HL-60/S4 treated with phorbol 12-myristate 13-acetate at 8.2 ng/mL for 4 days and 3 days (cell line): ENCODE measurements around the gene VAMP3.
"Not testable (repeated sequence)": the region's sequence is repeated elsewhere in the genome, so short reads cannot be mapped to it uniquely, and the experiment has no call there.

Source experiments
- in situ Hi-C: fragments of 300-500 bp; cut with MboI; formaldehyde crosslinking; loops from 2 replicates; pipeline ENCODE4 v1.15.0; 2022; ENCODE audit warnings: low sequenced_read_pairs

The VAMP3 gene

DNA sequence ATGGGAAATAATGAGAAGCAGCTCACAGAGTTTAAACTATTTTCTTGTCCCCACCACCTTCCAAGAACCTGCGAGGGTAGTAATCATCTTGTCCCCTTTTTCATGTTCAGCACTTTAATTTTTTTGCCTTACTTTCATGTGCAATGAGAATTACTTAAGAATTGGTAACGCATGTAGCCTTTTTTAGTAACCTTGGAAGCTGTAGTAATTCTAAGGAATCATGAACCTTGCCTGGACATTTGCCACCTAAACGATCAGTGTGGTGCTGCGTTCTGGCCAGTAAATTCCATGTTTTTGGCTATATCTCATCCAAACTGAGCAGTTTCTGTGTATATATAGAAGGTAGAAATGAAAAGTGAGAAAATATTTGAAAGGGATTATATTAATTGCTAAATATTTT is 3.9 kb upstream of the VAMP3 start:
- in situ Hi-C loops, result no loop called here

- in situ Hi-C loops, result no loop called here
Measured at GRCh38 chr1:7768583-7768982, 2.5 kb upstream of the VAMP3 start.

GRCh38 chr1:7769673-7770412 is 1.3 kb upstream of the VAMP3 start:
- in situ Hi-C loops, result no loop called here

- in situ Hi-C loops, result no loop called here
Measured at GRCh38 chr1:7770669-7770996, 463 bp upstream of the VAMP3 start.

GRCh38 chr1:7771823-7772299 is 765 bp downstream of the VAMP3 start:
- in situ Hi-C loops, result no loop called here

DNA sequence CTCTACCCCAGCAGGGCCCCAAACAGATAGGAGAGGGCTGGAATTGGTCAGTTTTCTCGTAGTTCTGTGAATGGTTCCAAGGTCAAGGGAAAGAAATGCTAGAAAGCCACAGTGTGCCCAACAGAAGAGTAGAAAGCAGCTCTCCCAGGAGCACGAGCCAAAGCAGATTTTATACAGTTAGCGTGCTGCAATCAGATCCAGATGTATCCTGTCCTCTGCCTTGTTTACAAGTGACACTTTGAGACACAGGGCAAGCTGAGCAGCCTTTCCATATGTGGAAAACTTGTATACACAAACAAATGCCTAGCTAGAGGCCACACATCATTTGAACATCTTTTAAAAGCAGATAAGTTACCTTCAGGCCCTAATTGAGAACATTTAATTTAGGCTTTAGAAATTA is 6.5 kb downstream of the VAMP3 start:
- in situ Hi-C loops, result no loop called here

DNA sequence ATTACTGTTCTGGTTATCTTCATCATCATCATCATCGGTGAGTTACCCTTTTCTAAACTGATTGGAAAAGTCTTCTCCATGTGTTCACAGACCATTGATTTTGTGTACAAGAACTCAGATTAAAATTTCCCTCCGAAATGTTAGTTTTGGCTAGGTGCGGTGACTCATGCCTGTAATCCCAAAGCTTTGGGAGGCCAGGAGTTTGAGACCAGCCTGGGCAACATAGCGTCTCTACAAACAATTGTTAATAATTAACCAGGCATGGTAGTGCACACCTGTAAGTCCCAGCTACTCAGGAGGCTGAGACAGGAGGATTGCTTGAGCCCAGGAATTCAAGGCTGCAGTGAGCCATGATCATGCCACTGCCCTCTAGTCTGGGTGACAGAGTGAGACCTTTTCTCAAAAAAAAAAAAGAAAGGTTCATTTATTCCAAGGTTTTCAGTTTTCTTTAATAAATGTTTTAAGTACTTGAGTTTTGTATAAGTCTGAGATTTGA is 7.1 kb downstream of the VAMP3 start:
- in situ Hi-C loops, result no loop called here

DNA sequence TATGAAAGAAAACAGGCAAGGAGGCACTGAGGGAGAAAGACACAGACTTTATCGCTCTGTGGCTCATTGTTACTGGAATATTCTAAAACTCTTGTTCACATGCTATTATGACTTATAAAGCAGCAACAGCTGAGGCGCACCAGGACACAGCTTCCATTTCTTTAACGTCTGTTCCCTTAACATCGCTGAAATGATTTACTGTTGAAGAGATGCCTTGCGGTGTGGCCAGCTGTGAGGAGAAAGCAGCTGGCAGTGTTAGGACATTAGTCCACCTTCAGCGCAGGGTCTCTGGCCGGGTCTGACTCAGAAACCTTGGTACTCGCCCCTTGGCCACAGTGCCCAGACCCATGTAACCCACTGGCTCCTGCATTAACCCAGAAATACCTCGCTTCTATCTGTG is 9.9 kb downstream of the VAMP3 start:
- in situ Hi-C loops, result no loop called here

DNA sequence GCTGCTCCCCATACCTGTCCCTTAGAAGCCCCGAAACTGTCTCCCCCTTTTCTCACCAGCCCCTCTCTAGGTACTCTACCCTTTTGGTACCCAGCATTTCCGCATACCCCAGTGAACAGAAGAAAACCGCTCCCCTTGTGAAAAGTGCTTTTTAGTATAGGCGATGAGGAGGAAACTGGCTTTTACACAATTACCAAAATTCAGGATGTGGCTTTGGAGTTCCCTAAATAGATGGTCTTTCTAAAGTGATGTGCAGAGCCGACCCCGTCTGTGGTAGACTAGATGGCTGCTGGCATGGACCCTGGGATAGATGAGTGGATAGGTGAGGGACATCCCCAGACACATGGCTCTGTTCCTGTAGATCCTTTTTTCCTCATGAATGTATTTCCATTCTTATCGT is 10.4 kb downstream of the VAMP3 start:
- in situ Hi-C loops, result no loop called here

DNA sequence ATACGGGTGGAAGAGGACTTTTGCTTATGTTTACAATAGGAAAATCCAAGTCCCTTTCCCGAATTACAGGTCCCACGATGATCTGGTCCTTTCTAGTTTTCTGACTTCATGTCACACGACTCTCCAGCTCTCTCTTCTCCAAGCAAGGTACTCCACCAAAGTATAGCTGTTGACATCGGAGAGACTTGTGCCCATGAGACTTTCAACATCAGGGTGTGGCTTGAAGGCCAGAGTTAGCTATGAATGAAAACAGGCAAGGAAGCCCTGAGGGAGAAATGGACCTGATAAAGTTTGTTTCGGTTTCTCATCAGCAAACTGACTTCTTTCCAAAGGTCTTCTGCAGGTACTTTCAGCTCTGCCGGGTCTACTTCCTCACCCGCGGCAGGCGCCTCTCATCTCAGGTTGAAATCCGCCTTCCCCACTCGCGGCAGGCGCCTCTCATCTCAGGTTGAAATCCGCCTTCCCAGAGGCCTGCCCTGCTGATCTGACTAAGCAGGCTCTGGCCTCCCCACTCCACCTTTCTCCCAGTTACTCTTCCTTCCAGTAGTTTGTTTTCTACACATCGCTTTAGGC is 10.9 kb downstream of the VAMP3 start:
- in situ Hi-C loops, result no loop called here

DNA sequence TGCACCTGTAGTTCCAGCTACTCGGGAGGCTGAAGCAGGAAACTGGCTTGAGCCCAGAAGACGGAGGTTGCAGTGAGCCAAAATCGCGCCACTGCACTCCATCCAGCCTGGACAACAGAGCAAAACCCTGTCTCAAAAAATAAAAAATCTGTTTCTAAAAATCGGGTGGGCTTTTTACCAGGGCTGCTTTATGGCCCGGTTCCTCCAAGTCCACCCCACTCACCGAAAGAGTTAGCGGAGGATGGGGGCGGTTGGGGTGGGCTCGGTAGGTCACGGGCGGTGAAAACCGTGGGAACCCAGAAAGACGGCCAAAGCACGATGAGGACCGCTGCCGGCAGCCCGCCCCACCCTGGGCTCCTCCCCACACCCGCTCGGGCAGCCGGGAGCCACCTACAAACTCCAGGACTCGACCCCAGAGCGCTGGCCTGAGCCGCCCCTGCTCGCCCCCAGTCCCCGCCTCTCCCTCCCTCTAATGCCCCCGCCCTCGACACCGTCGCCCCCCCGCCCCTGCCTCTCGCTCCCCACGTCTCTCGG is 12.1 kb downstream of the VAMP3 start:
- in situ Hi-C loops, result no loop called here

DNA sequence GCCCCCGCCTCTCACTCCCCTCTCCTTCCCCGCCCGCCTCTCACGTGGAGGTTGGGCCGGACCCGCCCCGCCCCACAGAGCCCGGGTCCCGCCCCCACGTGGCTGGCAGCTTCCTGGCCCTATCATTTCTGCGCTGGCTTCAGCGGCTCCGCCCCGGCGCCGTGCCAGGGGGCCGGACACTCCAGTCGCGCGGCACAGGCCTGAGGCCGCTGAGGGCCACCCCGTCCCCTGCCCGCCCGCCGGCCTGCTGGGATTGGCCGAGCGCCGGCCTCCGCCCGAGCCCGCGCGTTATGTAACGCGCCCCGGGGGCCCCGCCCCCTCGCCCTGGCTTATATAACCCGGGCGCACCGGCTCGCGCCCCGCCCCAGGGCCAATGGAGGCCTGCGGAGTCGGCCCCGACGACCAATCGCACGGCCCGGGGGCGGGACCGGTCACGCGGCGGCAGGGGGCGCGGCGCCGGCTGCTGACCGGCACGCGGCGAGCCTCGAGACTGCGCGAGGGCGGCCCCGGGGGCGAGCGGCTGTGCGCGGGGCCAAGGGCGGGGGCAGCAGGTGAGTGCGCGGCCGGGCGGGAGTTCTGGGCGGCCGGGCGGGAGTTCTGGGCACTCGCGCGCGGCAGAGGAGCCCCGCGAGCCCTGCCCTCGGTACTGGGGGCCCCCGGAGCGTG is 12.9 kb downstream of the VAMP3 start, which contains the start of gene PER3:
Gene PER3, plus strand, starts transcription at position 466 of the 666 bp plus-strand sequence. CDS start 587 bp downstream, outside the sequence.
- in situ Hi-C loops, result no loop called here

DNA sequence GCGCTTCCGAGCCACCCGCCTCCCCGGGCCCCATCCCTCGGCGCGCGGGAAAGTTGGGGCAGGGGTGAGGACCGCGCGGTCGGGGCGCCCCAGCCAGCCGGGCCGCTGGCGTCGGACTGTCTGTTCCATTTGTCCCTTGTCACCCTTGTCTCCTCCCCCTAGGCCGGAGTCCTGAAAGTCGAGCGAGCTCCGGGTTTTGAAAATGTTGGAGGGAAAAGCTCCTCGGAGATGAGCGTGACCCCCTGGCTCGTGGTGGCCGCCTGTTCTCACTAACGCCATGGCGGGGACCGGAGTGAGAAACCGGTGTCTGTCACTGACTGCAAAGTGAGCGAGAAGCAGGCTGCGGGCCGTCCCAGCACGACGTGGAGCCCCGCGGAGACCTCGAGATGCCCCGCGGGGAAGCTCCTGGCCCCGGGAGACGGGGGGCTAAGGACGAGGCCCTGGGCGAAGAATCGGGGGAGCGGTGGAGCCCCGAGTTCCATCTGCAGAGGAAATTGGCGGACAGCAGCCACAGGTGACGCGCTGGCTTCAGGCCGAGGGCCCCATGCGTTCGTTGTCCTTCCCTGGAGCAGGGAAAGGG is 13.5 kb downstream of the VAMP3 start:
- in situ Hi-C loops, result no loop called here

GRCh38 chr1:7785108-7785507 is 14.0 kb downstream of the VAMP3 start:
- in situ Hi-C loops, result no loop called here

- in situ Hi-C loops, result no loop called here
Measured at GRCh38 chr1:7786795-7787194, 15.7 kb downstream of the VAMP3 start.

GRCh38 chr1:7789828-7790227 is 18.7 kb downstream of the VAMP3 start:
- in situ Hi-C loops, result no loop called here

- in situ Hi-C loops, result not testable (repeated sequence)
Measured at GRCh38 chr1:7791027-7791426, 19.9 kb downstream of the VAMP3 start.

- in situ Hi-C loops, result no loop called here
Measured at GRCh38 chr1:7795406-7795805, 24.3 kb downstream of the VAMP3 start.

- in situ Hi-C loops, result no loop called here
Measured at GRCh38 chr1:7805460-7805859, 34.4 kb downstream of the VAMP3 start.

DNA sequence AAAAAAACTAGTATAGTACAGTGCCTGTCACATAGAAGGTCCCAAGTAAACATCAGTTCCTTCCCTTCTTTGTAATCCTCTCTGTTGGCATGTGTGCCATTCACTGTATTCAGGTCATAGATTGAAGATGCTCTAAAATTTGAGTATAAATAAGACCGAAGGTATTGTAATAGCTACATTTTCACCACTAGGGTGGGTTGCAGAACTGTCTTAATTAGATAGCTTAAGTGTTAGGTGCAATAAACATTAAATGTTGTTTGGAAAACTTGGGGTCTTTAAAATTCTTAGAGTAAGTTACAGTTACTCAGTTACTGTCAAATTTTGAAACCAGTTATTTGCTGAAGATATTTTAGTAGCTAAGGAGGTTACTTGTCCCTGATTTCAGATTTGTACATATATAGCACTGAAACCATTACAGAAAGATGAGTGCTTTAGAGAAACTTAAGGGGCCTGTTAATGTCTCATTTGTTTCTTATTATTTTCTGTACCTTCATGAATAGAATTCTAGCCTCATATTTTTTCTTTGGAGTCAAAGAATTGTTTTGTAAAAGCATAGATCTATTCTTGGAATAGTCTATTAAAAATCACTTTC is 37.3 kb downstream of the VAMP3 start:
- in situ Hi-C loops, result no loop called here

DNA sequence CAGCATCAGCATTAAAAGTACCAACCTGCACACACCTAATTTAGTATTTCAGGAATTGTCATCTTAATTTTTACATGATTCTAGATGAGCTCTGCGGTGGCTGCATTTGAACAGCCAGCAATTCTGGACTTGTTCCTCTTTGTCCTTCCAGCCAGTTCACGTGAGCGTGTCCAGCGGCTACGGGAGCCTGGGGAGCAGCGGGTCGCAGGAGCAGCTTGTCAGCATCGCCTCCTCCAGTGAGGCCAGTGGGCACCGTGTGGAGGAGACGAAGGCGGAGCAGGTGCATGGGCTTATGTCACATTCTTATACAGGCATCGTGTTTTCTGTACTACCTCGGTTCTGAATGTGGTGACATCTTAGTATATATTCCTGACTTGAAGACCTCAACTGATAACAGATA is 38.6 kb downstream of the VAMP3 start:
- in situ Hi-C loops, result no loop called here
